HEK293 (cell line): Measurements from ENCODE around the gene LRP1.
A peak's percentile ranks its signal among the peaks of the same experiment; 100 is the strongest.

Experiments used
- CTCF ChIA-PET: fragments of 350-600 bp; formaldehyde crosslinking; extraction: SDS; loops from one replicate; lab custom pipeline; 2021; ENCODE audit warnings: antibody characterized with exemption; lab: Yijun Ruan, JAX
- POLR2A ChIA-PET: fragments of 300-600 bp; formaldehyde crosslinking; extraction: SDS; loops from one replicate; lab custom pipeline; 2020; ENCODE audit warnings: antibody characterized with exemption, inconsistent platforms; lab: Yijun Ruan, JAX
- H3K27ac ChIP-seq: fragments of 200-500 bp; sonication (Bioruptor generic); 2 replicates; pipeline ENCODE4 v1.5.1; 2014; ENCODE audit warnings: low read depth, low read length, control low read depth, inconsistent platforms; ENCODE audit errors: extremely low read depth
- H3K36me3 ChIP-seq, 2 experiments: fragments of 200-500 bp in 1 of 2; sonication (Bioruptor generic) in 1 of 2; 1 replicate in 1 of 2; 2 replicates in 1 of 2; pipeline ENCODE4 v1.5.1; 2014 to 2017; ENCODE audit warnings: inconsistent platforms in 2 of 2, low read length in 2 of 2; ENCODE audit not compliant: control insufficient read depth in 2 of 2, insufficient read depth in 1 of 2
- H3K4me1 ChIP-seq: fragments of 200-500 bp; sonication (Bioruptor generic); 2 replicates; pipeline ENCODE4 v1.5.1; 2014; ENCODE audit warnings: mild to moderate bottlenecking, low read length, inconsistent platforms; ENCODE audit not compliant: control insufficient read depth, insufficient read depth
- H3K4me3 ChIP-seq: 2 replicates; pipeline ENCODE4 v1.5.1; 2011; ENCODE audit warnings: low read depth, mild to moderate bottlenecking, control low read depth, low read length, moderate library complexity
- H3K9me3 ChIP-seq: fragments of 200-500 bp; sonication (Bioruptor generic); 2 replicates; pipeline ENCODE4 v1.5.1; 2014; ENCODE audit warnings: low read depth, low read length, inconsistent platforms; ENCODE audit not compliant: control insufficient read depth, insufficient read depth
- ATF2 ChIP-seq: fragments of 450-650 bp; formaldehyde crosslinking; IDR thresholded peaks from 2 replicates; pipeline ENCODE4 v1.5.1; 2016; ENCODE audit warnings: missing biosample characterization, missing genetic modification characterization, low read depth
- BCL11B ChIP-seq: fragments of 450-650 bp; formaldehyde crosslinking; IDR thresholded peaks from 2 replicates; pipeline ENCODE4 v1.5.1; 2016; ENCODE audit warnings: low read depth, missing biosample characterization, missing genetic modification characterization
- GLI2 ChIP-seq: fragments of 450-650 bp; formaldehyde crosslinking; IDR thresholded peaks from 2 replicates; pipeline ENCODE4; 2017; ENCODE audit warnings: missing biosample characterization, missing genetic modification characterization, low read depth, borderline replicate concordance
- HOXC10 ChIP-seq: sonication (generic); formaldehyde crosslinking; IDR thresholded peaks from 2 replicates; pipeline ENCODE4 v1.8.1; 2023; ENCODE audit warnings: mild to moderate bottlenecking, missing genetic modification reagents
- SP3 ChIP-seq: fragments of 450-650 bp; formaldehyde crosslinking; IDR thresholded peaks from 2 replicates; pipeline ENCODE4 v1.5.1; 2016; ENCODE audit warnings: missing biosample characterization, missing genetic modification characterization
- ZBTB7A ChIP-seq: fragments of 450-650 bp; formaldehyde crosslinking; IDR thresholded peaks from 2 replicates; pipeline ENCODE4 v1.5.1; 2016; ENCODE audit warnings: low read depth, missing biosample characterization, missing genetic modification characterization
- ZFP69B ChIP-seq: fragments of 450-650 bp; formaldehyde crosslinking; IDR thresholded peaks from 2 replicates; pipeline ENCODE4 v1.5.1; 2016; ENCODE audit warnings: missing biosample characterization, missing genetic modification characterization
- ZIC2 ChIP-seq: fragments of 450-650 bp; formaldehyde crosslinking; IDR thresholded peaks from 2 replicates; pipeline ENCODE4 v1.5.1; 2016; ENCODE audit warnings: missing biosample characterization, missing genetic modification characterization
- ZNF140 ChIP-seq: fragments of 450-650 bp; formaldehyde crosslinking; IDR thresholded peaks from 2 replicates; pipeline ENCODE4 v1.5.1; 2016; ENCODE audit warnings: missing biosample characterization, missing genetic modification characterization
- ZNF155 ChIP-seq: fragments of 450-650 bp; formaldehyde crosslinking; IDR thresholded peaks from 2 replicates; pipeline ENCODE4 v1.5.1; 2016; ENCODE audit warnings: missing biosample characterization, missing genetic modification characterization
- ZNF16 ChIP-seq: fragments of 450-650 bp; formaldehyde crosslinking; IDR thresholded peaks from 2 replicates; pipeline ENCODE4 v1.5.1; 2016; ENCODE audit warnings: low read depth, missing biosample characterization, missing genetic modification characterization
- ZNF24 ChIP-seq: fragments of 450-650 bp; formaldehyde crosslinking; IDR thresholded peaks from 2 replicates; pipeline ENCODE4 v1.5.1; 2016; ENCODE audit warnings: missing biosample characterization, missing genetic modification characterization
- ZNF280C ChIP-seq: fragments of 450-650 bp; formaldehyde crosslinking; IDR thresholded peaks from 2 replicates; pipeline ENCODE4 v1.5.1; 2016; ENCODE audit warnings: missing biosample characterization, missing genetic modification characterization
- ZNF280D ChIP-seq: fragments of 450-650 bp; formaldehyde crosslinking; IDR thresholded peaks from 2 replicates; pipeline ENCODE4 v1.5.1; 2016; ENCODE audit warnings: missing biosample characterization, missing genetic modification characterization
- ZNF426 ChIP-seq: fragments of 450-650 bp; formaldehyde crosslinking; IDR thresholded peaks from 2 replicates; pipeline ENCODE4 v1.5.1; 2017; ENCODE audit warnings: missing biosample characterization, missing genetic modification characterization, mild to moderate bottlenecking, inconsistent platforms, moderate library complexity
- ZNF530 ChIP-seq: fragments of 450-650 bp; formaldehyde crosslinking; IDR thresholded peaks from 2 replicates; pipeline ENCODE4 v1.5.1; 2016; ENCODE audit warnings: low read depth, missing biosample characterization, missing genetic modification characterization
- ZNF677 ChIP-seq: fragments of 450-650 bp; IDR thresholded peaks from 2 replicates; pipeline ENCODE4 v1.5.0; 2018; ENCODE audit warnings: missing biosample characterization, mild to moderate bottlenecking, missing genetic modification characterization, moderate library complexity
- ZNF701 ChIP-seq: fragments of 450-650 bp; formaldehyde crosslinking; IDR thresholded peaks from 2 replicates; pipeline ENCODE4 v1.5.1; 2016; ENCODE audit warnings: missing biosample characterization, missing genetic modification characterization
- ZSCAN23 ChIP-seq: fragments of 450-650 bp; formaldehyde crosslinking; IDR thresholded peaks from 2 replicates; pipeline ENCODE4 v1.5.1; 2016; ENCODE audit warnings: missing biosample characterization, missing genetic modification characterization
- ZSCAN30 ChIP-seq: fragments of 450-650 bp; IDR thresholded peaks from 2 replicates; pipeline ENCODE4 v1.5.1; 2018; ENCODE audit warnings: missing biosample characterization, mild to moderate bottlenecking, missing genetic modification characterization, moderate library complexity
- ZSCAN5A ChIP-seq: fragments of 450-650 bp; formaldehyde crosslinking; IDR thresholded peaks from 2 replicates; pipeline ENCODE4 v1.5.1; 2016; ENCODE audit warnings: missing biosample characterization, missing genetic modification characterization
- ZXDB ChIP-seq: fragments of 450-650 bp; formaldehyde crosslinking; IDR thresholded peaks from 2 replicates; pipeline ENCODE4 v1.5.1; 2016; ENCODE audit warnings: missing biosample characterization, missing genetic modification characterization
- TF ChIP-seq, protein P1 (sequence below): IDR thresholded peaks from 2 replicates; pipeline ENCODE4 v1.6.1; 2011; ENCODE audit warnings: mild to moderate bottlenecking, low read depth, low read length, borderline replicate concordance
- TF ChIP-seq, protein P2 (sequence below): fragments of 450-650 bp; formaldehyde crosslinking; IDR thresholded peaks from 2 replicates; pipeline ENCODE4 v1.5.1; 2016; ENCODE audit warnings: missing biosample characterization, missing genetic modification characterization

Gene LRP1

DNA sequence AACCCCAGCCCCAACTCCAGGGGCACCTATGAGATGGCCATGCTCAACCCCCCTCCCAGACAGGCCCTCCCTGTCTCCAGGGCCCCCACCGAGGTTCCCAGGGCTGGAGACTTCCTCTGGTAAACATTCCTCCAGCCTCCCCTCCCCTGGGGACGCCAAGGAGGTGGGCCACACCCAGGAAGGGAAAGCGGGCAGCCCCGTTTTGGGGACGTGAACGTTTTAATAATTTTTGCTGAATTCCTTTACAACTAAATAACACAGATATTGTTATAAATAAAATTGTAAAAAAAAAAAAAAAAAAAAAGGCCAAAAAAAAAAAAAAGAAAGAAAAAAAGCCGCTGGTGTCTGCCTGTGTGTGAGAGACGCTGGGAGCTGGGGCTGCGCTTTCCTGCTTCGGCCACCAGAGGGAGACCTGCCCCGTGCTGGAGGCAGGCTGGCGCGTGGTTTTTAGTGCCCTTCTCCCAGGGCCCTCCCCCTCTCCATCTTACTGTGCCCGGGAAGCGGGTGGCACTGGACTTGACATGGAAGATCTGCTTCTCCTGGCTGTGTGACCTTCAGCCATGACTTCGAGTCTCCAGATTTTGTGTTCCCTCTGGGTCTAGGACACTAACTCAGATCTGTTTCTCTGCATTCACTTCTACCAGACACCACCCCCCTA, 84.9 kb downstream of the LRP1 start:
- Histone ChIP-seq H3K27ac (no peak overlapping the region), H3K4me3 (no peak overlapping the region), H3K4me1 (peaks cover 5% of the 10 kb centered on the region), H3K9me3 (no peaks in the 10 kb centered on the region), H3K36me3 (peaks cover 0 to 47% of the 10 kb centered on the region in 2 experiments; a peak in 1 of 3 replicates)
- ChIA-PET CTCF (interaction anchor here (0.6 to 8.8 kb wide), 32 partner anchors 9 to 502 kb away, joined by 3 to 628 read pairs (median 4); partner anchors contain the start of genes GLI1, INHBE, LRP1 and SHMT2), POLR2A (interaction anchor here (0.6 to 2.2 kb wide), 7 partner anchors 15 to 1301 kb away, joined by 3 to 17 read pairs (median 4); partner anchors contain the start of gene SHMT2)
- no peak for TF ChIP-seq BCL11B (tag by site-specific recombination)
- TF ChIP-seq ZNF530 (tag by site-specific recombination): no peak
- no peak for TF ChIP-seq ZNF426
- TF ChIP-seq ZXDB (tag by site-specific recombination): peak; percentile 42; the same call in 1 of the 2 replicates
- TF ChIP-seq ATF2: no peak
- TF ChIP-seq HOXC10 (CRISPR knock-in tag): no peak
- no peak for TF ChIP-seq ZNF140 (tag by site-specific recombination)
- no peak for TF ChIP-seq ZNF280D (tag by site-specific recombination)
- no peak for TF ChIP-seq ZNF24 (tag by site-specific recombination)
- 0 out of 2 replicates have a peak, but pooled peaks have one; percentile 43 for TF ChIP-seq ZSCAN30 (tag by site-specific recombination)
- peak; percentile 28; the same call in 1 of the 2 replicates for TF ChIP-seq SP3
- TF ChIP-seq GLI2: no peak
- no peak for TF ChIP-seq ZBTB7A (tag by site-specific recombination)
- TF ChIP-seq, protein P1, sequence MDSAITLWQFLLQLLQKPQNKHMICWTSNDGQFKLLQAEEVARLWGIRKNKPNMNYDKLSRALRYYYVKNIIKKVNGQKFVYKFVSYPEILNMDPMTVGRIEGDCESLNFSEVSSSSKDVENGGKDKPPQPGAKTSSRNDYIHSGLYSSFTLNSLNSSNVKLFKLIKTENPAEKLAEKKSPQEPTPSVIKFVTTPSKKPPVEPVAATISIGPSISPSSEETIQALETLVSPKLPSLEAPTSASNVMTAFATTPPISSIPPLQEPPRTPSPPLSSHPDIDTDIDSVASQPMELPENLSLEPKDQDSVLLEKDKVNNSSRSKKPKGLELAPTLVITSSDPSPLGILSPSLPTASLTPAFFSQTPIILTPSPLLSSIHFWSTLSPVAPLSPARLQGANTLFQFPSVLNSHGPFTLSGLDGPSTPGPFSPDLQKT: no peak
- no peak for TF ChIP-seq ZNF280C
- no peak for TF ChIP-seq ZSCAN23
- TF ChIP-seq, protein P2, sequence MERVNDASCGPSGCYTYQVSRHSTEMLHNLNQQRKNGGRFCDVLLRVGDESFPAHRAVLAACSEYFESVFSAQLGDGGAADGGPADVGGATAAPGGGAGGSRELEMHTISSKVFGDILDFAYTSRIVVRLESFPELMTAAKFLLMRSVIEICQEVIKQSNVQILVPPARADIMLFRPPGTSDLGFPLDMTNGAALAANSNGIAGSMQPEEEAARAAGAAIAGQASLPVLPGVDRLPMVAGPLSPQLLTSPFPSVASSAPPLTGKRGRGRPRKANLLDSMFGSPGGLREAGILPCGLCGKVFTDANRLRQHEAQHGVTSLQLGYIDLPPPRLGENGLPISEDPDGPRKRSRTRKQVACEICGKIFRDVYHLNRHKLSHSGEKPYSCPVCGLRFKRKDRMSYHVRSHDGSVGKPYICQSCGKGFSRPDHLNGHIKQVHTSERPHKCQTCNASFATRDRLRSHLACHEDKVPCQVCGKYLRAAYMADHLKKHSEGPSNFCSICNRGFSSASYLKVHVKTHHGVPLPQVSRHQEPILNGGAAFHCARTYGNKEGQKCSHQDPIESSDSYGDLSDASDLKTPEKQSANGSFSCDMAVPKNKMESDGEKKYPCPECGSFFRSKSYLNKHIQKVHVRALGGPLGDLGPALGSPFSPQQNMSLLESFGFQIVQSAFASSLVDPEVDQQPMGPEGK: peak; percentile 73
- no peak for TF ChIP-seq ZNF677 (tag by site-specific recombination)
- TF ChIP-seq ZIC2: no peak
- no peak for TF ChIP-seq ZNF16 (tag by site-specific recombination)
- no peak for TF ChIP-seq ZSCAN5A (tag by site-specific recombination)
- TF ChIP-seq ZFP69B (tag by site-specific recombination): no peak
- TF ChIP-seq ZNF155 (tag by site-specific recombination): no peak
- TF ChIP-seq ZNF701 (tag by site-specific recombination): no peak
